SK-N-SH (cell line): ENCODE data around the gene NLRC5. TPM values are rescaled to one million over a fixed set of nuclear protein-coding genes. Genes with fewer than 3 reads are reported as not detected.

Source experiments
- CTCF ChIA-PET: fragments of 300-600, 350-600 bp; formaldehyde crosslinking; extraction: SDS; loops from one replicate; lab custom pipeline; 2021; lab: Yijun Ruan, JAX
- POLR2A ChIA-PET: fragments of 350-600 bp; sonication (Branson Sonifier 250); formaldehyde crosslinking; extraction: SDS; loops from one replicate; lab custom pipeline; 2020; ENCODE audit warnings: antibody characterized with exemption, inconsistent platforms; lab: Yijun Ruan, JAX
- DNase-seq: peaks from one replicate; pipeline ENCODE4 v3.0.0; 2012
- H2AFZ ChIP-seq: fragments of 200-600 bp; sonication (generic); 2 replicates; pipeline ENCODE4 v1.8.1; 2016; ENCODE audit warnings: antibody characterized with exemption, mild to moderate bottlenecking, low read depth
- H3F3A ChIP-seq: fragments of 200-600 bp; sonication (generic); replicated peaks from 2 replicates; pipeline ENCODE3; 2016; ENCODE audit warnings: antibody characterized with exemption, mild to moderate bottlenecking; ENCODE audit not compliant: insufficient read depth
- H3K27ac ChIP-seq, 2 experiments: fragments of 200-500 bp in 1 of 2; fragments of 200-600 bp in 1 of 2; sonication (Bioruptor generic) in 1 of 2; sonication (generic), shearing (Covaris generic) in 1 of 2; 2 replicates each; pipeline versions ENCODE4 v1.5.1 to v1.6.1; 2014 to 2016; ENCODE audit warnings: low read depth in 2 of 2, inconsistent platforms in 1 of 2, low read length in 1 of 2, mild to moderate bottlenecking in 1 of 2, mixed read lengths in 1 of 2
- H3K27me3 ChIP-seq: fragments of 200-600 bp; sonication (generic), shearing (Covaris generic); 2 replicates; pipeline ENCODE4 v1.6.1; 2016; ENCODE audit warnings: mixed run types; ENCODE audit not compliant: insufficient read depth
- H3K36me3 ChIP-seq, 2 experiments: fragments of 200-500 bp in 1 of 2; fragments of 200-600 bp in 1 of 2; sonication (Bioruptor generic) in 1 of 2; sonication (generic) in 1 of 2; replicated peaks in 1 of 2; 2 replicates each; pipeline versions ENCODE3 to v1.5.1; 2014 to 2016; ENCODE audit warnings: low read length in 1 of 2, mild to moderate bottlenecking in 1 of 2; ENCODE audit not compliant: insufficient read depth in 2 of 2, control insufficient read depth in 1 of 2
- H3K4me1 ChIP-seq, 2 experiments: fragments of 200-500 bp in 1 of 2; fragments of 200-600 bp in 1 of 2; sonication (Bioruptor generic) in 1 of 2; sonication (generic), shearing (Covaris generic) in 1 of 2; 2 replicates each; pipeline versions ENCODE4 v1.5.1 to v1.6.1; 2014 to 2016; ENCODE audit warnings: low read depth in 1 of 2, low read length in 1 of 2, mixed run types in 1 of 2; ENCODE audit not compliant: insufficient read depth in 2 of 2, control insufficient read depth in 1 of 2
- H3K4me2 ChIP-seq: fragments of 200-600 bp; sonication (generic), shearing (Covaris generic); 2 replicates; pipeline ENCODE4 v1.6.1; 2017; ENCODE audit warnings: mixed run types
- H3K4me3 ChIP-seq, 2 experiments: fragments of 200-500 bp in 1 of 2; fragments of 200-600 bp in 1 of 2; sonication (Bioruptor generic) in 1 of 2; sonication (generic), shearing (Covaris generic) in 1 of 2; 2 replicates each; pipeline versions ENCODE4 v1.5.1 to v1.8.1; 2014 to 2016; ENCODE audit warnings: low read depth in 2 of 2, inconsistent platforms in 1 of 2, low read length in 1 of 2, mild to moderate bottlenecking in 1 of 2, mixed read lengths in 1 of 2, moderate library complexity in 1 of 2
- H3K79me2 ChIP-seq: fragments of 200-600 bp; sonication (generic); 2 replicates; pipeline ENCODE4 v1.8.1; 2017; ENCODE audit warnings: mild to moderate bottlenecking; ENCODE audit not compliant: insufficient read depth
- H3K9ac ChIP-seq: fragments of 200-600 bp; sonication (generic); 2 replicates; pipeline ENCODE4 v1.6.1; 2017; ENCODE audit warnings: mixed run types
- H3K9me2 ChIP-seq: fragments of 200-600 bp; sonication (generic); 2 replicates; pipeline ENCODE4 v1.6.1; 2017; ENCODE audit warnings: mixed run types
- H3K9me3 ChIP-seq: fragments of 200-600 bp; sonication (generic); 2 replicates; pipeline ENCODE4 v1.6.1; 2017; ENCODE audit warnings: mixed run types, mild to moderate bottlenecking, moderate library complexity
- H4K20me1 ChIP-seq: fragments of 200-600 bp; sonication (generic); 2 replicates; pipeline ENCODE4 v1.6.1; 2017; ENCODE audit warnings: mild to moderate bottlenecking, mixed run types; ENCODE audit not compliant: insufficient read depth
- EP300 ChIP-seq, 2 experiments: IDR thresholded peaks; 2 replicates each; pipeline versions ENCODE4 v1.4.0 to v1.6.1; 2012; ENCODE audit warnings: borderline replicate concordance in 1 of 2, low read depth in 1 of 2, low read length in 1 of 2
- EZH2phosphoT487 ChIP-seq: fragments of 200-600 bp; sonication (generic); IDR thresholded peaks from 2 replicates; pipeline ENCODE4 v1.6.1; 2017; ENCODE audit warnings: low read depth, mixed run types, mild to moderate bottlenecking, antibody characterized with exemption, moderate library complexity, borderline replicate concordance
- GATA2 ChIP-seq: sonication (generic); formaldehyde crosslinking; IDR thresholded peaks from 2 replicates; pipeline ENCODE4 v1.5.0; 2020; ENCODE audit warnings: mild to moderate bottlenecking, missing genetic modification reagents
- MEF2A ChIP-seq: IDR thresholded peaks from 2 replicates; pipeline ENCODE4 v1.4.0; 2012; ENCODE audit warnings: low read depth, borderline replicate concordance
- MXI1 ChIP-seq: IDR thresholded peaks from 2 replicates; pipeline ENCODE4 v1.6.1; 2012; ENCODE audit warnings: mild to moderate bottlenecking, low read depth, low read length, improper control_type of control experiment
- NFIC ChIP-seq: IDR thresholded peaks from 2 replicates; pipeline ENCODE4 v1.4.0; 2012; ENCODE audit warnings: borderline replicate concordance
- POLR2AphosphoS5 ChIP-seq: IDR thresholded peaks from 2 replicates; pipeline ENCODE4 v1.6.1; 2012; ENCODE audit warnings: low read depth, low read length
- RCOR1 ChIP-seq: fragments of 150-350 bp; IDR thresholded peaks from 2 replicates; pipeline ENCODE4 v1.6.1; 2017; ENCODE audit warnings: antibody characterized with exemption, low read length
- TAF1 ChIP-seq: IDR thresholded peaks from 2 replicates; pipeline ENCODE4 v1.6.1; 2012; ENCODE audit warnings: low read depth, mild to moderate bottlenecking, low read length, moderate library complexity, borderline replicate concordance
- TEAD4 ChIP-seq: IDR thresholded peaks from 2 replicates; pipeline ENCODE4 v1.4.0; 2012; ENCODE audit warnings: mild to moderate bottlenecking, borderline replicate concordance; ENCODE audit not compliant: insufficient read depth
- USF2 ChIP-seq: fragments of 150-350 bp; IDR thresholded peaks from 2 replicates; pipeline ENCODE4 v1.6.1; 2017; ENCODE audit warnings: antibody characterized with exemption, low read length, low read depth, borderline replicate concordance
- YY1 ChIP-seq: IDR thresholded peaks from 2 replicates; pipeline ENCODE4 v1.4.0; 2012; ENCODE audit warnings: low read depth, mild to moderate bottlenecking
- WGBS: methylation state at CpG from one replicate; pipeline ENCODE4 v1.1.6; 2017; ENCODE audit warnings: low lambda C conversion rate; 5-methylcytosine and 5-hydroxymethylcytosine counted together
- polyA plus RNA-seq, 3 experiments: library from polyadenylated mRNA; depleted of rRNA; stranded (reverse); fragments of >200 nt; gene quantifications; 2 replicates each; pipeline ENCODE4 v1.2.3, GENCODE V29; 2012
- TF ChIP-seq, protein P1 (sequence below): IDR thresholded peaks from 2 replicates; pipeline ENCODE4 v1.6.1; 2012; ENCODE audit warnings: mild to moderate bottlenecking, low read depth, low read length, moderate library complexity
- TF ChIP-seq, protein P2 (sequence below): fragments of 200-600 bp; sonication (generic); IDR thresholded peaks from 2 replicates; pipeline ENCODE4 v1.6.1; 2017; ENCODE audit warnings: antibody characterized with exemption, mild to moderate bottlenecking, moderate library complexity
- TF ChIP-seq, protein P3 (sequence below): IDR thresholded peaks from 2 replicates; pipeline ENCODE4 v1.4.0; 2012; ENCODE audit warnings: low read depth, borderline replicate concordance
- TF ChIP-seq, protein P4 (sequence below): IDR thresholded peaks from 2 replicates; pipeline ENCODE4 v1.4.0; 2012; ENCODE audit warnings: low read depth

Gene NLRC5
- polyA plus RNA-seq, 1 of the 3 experiments (the other 2 are of a cell fraction): 6.5 TPM

- Histone ChIP-seq H3K9ac (no peak overlapping the region), H4K20me1 (no peaks in the 10 kb centered on the region), H3K9me2 (no peaks in the 10 kb centered on the region), H3F3A (peaks cover 10% of the 10 kb centered on the region), H2AFZ (no peak overlapping the region), H3K79me2 (no peaks in the 10 kb centered on the region), H3K27me3 (no peaks in the 10 kb centered on the region), H3K9me3 (no peaks in the 10 kb centered on the region), H3K4me1 (peaks cover 0 to 4% of the 10 kb centered on the region in 2 experiments; a peak in 1 of 4 replicates), H3K36me3 (no peaks in the 10 kb centered on the region), H3K4me2 (no peak overlapping the region), H3K27ac (no peak overlapping the region), H3K4me3 (no peak overlapping the region)
- TF ChIP-seq TAF1: no peak
- DNase-seq: no peak
- whole genome bisulfite sequencing: 96% methylated on average over 7 of the region's 7 CpGs
- CTCF ChIA-PET: interaction anchor here (0.8 to 2.2 kb wide), 3 partner anchors 15 to 231 kb away, joined by 3 to 10 read pairs (median 6); no protein-coding TSS in a partner anchor
- POLR2A ChIA-PET: no interaction called here
Measured at GRCh38 chr16:57069053-57069452, 79.7 kb downstream of the NLRC5 start.

DNA sequence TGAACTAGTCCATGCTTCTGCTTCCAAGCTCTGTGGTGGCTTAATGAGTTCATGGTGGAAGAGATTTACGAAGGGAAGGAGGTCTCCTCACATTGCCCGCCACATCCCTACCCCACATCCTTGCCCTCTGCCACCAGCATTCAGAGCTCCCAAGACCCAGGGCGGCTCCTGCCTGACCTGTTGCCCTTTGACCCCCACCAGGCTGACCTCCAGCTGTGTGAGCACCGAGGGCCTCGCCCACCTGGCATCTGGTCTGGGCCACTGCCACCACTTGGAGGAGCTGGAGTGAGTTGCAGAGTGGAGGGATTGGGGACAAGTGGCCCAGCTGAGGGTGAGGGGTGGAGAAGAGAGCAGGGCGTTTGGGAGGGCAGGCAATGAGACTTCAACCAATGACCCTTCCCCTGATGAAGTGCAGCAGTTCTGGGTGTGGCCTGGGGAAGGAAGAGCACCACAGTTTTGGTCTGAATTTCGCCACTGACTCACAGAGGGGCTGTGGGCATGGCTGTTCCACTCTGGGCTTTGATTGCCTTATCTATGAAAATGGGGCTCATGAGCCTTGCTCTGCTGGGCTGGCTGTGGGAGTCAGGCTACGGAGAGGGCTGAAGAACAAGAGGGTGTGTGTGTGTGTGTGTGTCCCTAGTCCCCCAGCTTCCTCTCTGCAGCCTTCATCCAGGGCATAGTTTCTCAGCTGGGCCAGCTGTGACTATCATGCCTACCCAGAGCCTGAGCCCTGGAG is 80.4 kb downstream of the NLRC5 start:
- no peak overlapping the region for H3K4me3 ChIP-seq
- CTCF ChIA-PET: interaction anchor here (0.8 to 2.2 kb wide), 3 partner anchors 14 to 231 kb away, joined by 3 to 10 read pairs (median 6); no protein-coding TSS in a partner anchor
- 71% methylated on average over 8 of the region's 8 CpGs for WGBS
- TF ChIP-seq, protein P1, sequence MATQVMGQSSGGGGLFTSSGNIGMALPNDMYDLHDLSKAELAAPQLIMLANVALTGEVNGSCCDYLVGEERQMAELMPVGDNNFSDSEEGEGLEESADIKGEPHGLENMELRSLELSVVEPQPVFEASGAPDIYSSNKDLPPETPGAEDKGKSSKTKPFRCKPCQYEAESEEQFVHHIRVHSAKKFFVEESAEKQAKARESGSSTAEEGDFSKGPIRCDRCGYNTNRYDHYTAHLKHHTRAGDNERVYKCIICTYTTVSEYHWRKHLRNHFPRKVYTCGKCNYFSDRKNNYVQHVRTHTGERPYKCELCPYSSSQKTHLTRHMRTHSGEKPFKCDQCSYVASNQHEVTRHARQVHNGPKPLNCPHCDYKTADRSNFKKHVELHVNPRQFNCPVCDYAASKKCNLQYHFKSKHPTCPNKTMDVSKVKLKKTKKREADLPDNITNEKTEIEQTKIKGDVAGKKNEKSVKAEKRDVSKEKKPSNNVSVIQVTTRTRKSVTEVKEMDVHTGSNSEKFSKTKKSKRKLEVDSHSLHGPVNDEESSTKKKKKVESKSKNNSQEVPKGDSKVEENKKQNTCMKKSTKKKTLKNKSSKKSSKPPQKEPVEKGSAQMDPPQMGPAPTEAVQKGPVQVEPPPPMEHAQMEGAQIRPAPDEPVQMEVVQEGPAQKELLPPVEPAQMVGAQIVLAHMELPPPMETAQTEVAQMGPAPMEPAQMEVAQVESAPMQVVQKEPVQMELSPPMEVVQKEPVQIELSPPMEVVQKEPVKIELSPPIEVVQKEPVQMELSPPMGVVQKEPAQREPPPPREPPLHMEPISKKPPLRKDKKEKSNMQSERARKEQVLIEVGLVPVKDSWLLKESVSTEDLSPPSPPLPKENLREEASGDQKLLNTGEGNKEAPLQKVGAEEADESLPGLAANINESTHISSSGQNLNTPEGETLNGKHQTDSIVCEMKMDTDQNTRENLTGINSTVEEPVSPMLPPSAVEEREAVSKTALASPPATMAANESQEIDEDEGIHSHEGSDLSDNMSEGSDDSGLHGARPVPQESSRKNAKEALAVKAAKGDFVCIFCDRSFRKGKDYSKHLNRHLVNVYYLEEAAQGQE: no peak
- TF ChIP-seq TEAD4 (no peak), RCOR1 (no peak), EP300 (IDR thresholded peaks at IDR 0.05; ENCODE audit: borderline replicate concordance in 1 of 2, low read depth in 1 of 2, low read length in 1 of 2) (no peak), YY1 (no peak), POLR2AphosphoS5 (no peak), MEF2A (no peak), EZH2phosphoT487 (no peak), USF2 (no peak), TAF1 (no peak), GATA2 (CRISPR knock-in tag) (no peak), MXI1 (no peak), NFIC (no peak)
- TF ChIP-seq, protein P2, sequence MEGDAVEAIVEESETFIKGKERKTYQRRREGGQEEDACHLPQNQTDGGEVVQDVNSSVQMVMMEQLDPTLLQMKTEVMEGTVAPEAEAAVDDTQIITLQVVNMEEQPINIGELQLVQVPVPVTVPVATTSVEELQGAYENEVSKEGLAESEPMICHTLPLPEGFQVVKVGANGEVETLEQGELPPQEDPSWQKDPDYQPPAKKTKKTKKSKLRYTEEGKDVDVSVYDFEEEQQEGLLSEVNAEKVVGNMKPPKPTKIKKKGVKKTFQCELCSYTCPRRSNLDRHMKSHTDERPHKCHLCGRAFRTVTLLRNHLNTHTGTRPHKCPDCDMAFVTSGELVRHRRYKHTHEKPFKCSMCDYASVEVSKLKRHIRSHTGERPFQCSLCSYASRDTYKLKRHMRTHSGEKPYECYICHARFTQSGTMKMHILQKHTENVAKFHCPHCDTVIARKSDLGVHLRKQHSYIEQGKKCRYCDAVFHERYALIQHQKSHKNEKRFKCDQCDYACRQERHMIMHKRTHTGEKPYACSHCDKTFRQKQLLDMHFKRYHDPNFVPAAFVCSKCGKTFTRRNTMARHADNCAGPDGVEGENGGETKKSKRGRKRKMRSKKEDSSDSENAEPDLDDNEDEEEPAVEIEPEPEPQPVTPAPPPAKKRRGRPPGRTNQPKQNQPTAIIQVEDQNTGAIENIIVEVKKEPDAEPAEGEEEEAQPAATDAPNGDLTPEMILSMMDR: no peak
- TF ChIP-seq, protein P3, sequence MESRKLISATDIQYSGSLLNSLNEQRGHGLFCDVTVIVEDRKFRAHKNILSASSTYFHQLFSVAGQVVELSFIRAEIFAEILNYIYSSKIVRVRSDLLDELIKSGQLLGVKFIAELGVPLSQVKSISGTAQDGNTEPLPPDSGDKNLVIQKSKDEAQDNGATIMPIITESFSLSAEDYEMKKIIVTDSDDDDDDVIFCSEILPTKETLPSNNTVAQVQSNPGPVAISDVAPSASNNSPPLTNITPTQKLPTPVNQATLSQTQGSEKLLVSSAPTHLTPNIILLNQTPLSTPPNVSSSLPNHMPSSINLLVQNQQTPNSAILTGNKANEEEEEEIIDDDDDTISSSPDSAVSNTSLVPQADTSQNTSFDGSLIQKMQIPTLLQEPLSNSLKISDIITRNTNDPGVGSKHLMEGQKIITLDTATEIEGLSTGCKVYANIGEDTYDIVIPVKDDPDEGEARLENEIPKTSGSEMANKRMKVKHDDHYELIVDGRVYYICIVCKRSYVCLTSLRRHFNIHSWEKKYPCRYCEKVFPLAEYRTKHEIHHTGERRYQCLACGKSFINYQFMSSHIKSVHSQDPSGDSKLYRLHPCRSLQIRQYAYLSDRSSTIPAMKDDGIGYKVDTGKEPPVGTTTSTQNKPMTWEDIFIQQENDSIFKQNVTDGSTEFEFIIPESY: no peak
- TF ChIP-seq, protein P4, sequence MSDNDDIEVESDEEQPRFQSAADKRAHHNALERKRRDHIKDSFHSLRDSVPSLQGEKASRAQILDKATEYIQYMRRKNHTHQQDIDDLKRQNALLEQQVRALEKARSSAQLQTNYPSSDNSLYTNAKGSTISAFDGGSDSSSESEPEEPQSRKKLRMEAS: no peak

More for the DNA sequence above, 80.4 kb downstream of the NLRC5 start:
- no peak overlapping the region for H3K9ac ChIP-seq
- no peaks in the 10 kb centered on the region for H3K79me2 ChIP-seq
- POLR2A ChIA-PET: no interaction called here
- no peaks in the 10 kb centered on the region for H4K20me1 ChIP-seq
- H3K9me2 ChIP-seq: no peaks in the 10 kb centered on the region
- no peak overlapping the region for H3K4me2 ChIP-seq
- H3K27ac ChIP-seq: no peak overlapping the region
- peaks cover 10% of the 10 kb centered on the region for H3F3A ChIP-seq
- no peaks in the 10 kb centered on the region for H3K27me3 ChIP-seq
- H3K9me3 ChIP-seq: no peaks in the 10 kb centered on the region
- no peak overlapping the region for H2AFZ ChIP-seq
- H3K36me3 ChIP-seq: no peaks in the 10 kb centered on the region
- H3K4me1 ChIP-seq: peaks cover 0 to 4% of the 10 kb centered on the region in 2 experiments; a peak in 1 of 4 replicates
- DNase-seq: no peak
